ENCODE data around the gene KCNJ9. TPM values are rescaled to one million over a fixed set of nuclear protein-coding genes. Genes with fewer than 3 reads are reported as not detected.

KCNJ9 gene
- total and polyA plus RNA-seq, 2 of the 13 experiments (the other 11 are each of a cell fraction or from before 2014, with no cell fraction given) = not detected

- TF ChIP-seq E2F2 (CRISPR knock-in tag; IDR thresholded peaks at IDR 0.05; ENCODE audit: borderline replicate concordance) (no peak), DMAP1 (CRISPR knock-in tag; IDR thresholded peaks at IDR 0.05) (no peak), NR3C1 (CRISPR knock-in tag; IDR thresholded peaks at IDR 0.05) (no peak), MLLT10 (CRISPR knock-in tag; IDR thresholded peaks at IDR 0.05) (no peak), ZNF496 (CRISPR knock-in tag; IDR thresholded peaks at IDR 0.05; ENCODE audit: insufficient replicate concordance) (no peak), SP140L (CRISPR knock-in tag; IDR thresholded peaks at IDR 0.05; ENCODE audit: borderline replicate concordance) (no peak), ZNF274 (CRISPR knock-in tag; IDR thresholded peaks at IDR 0.05) (no peak), REPIN1 (CRISPR knock-in tag; IDR thresholded peaks at IDR 0.05; ENCODE audit: borderline replicate concordance, low read depth) (0 out of 2 replicates have a peak, but pooled peaks have one; percentile 28), ZBTB33 (CRISPR knock-in tag; IDR thresholded peaks at IDR 0.05) (no peak), PATZ1 (CRISPR knock-in tag; IDR thresholded peaks at IDR 0.05) (peak; percentile 51; the same call in 1 of the 2 replicates), TOE1 (CRISPR knock-in tag; IDR thresholded peaks at IDR 0.05) (no peak), ZNF782 (CRISPR knock-in tag; IDR thresholded peaks at IDR 0.05; ENCODE audit: borderline replicate concordance) (no peak), KMT2A (CRISPR knock-in tag; IDR thresholded peaks at IDR 0.05) (no peak), DMTF1 (CRISPR knock-in tag; IDR thresholded peaks at IDR 0.05) (no peak), ZNF770 (CRISPR knock-in tag; IDR thresholded peaks at IDR 0.05) (no peak), BORCS8-MEF2B (CRISPR knock-in tag; IDR thresholded peaks at IDR 0.05) (0 out of 2 replicates have a peak, but pooled peaks have one; percentile 51), CTCF (CRISPR knock-in tag; IDR thresholded peaks at IDR 0.05) (peak; percentile 10; the same call in 1 of the 2 replicates)
Measured at GRCh38 chr1:160098852-160099561, 17.7 kb downstream of the KCNJ9 start (continued).
